COLO668 (cell line): ENCODE results near the gene ALOX12B.
A peak's percentile ranks its signal among the peaks of the same experiment; 100 is the strongest.
"Not testable (repeated sequence)": the region's sequence is repeated elsewhere in the genome, so short reads cannot be mapped to it uniquely, and the experiment has no call there.

Experiments
- DNase-seq: peaks from one replicate; lab custom pipeline; 2025; ENCODE audit not compliant: unreplicated experiment; lab: John Stamatoyannopoulos, UW

Gene ALOX12B

DNA sequence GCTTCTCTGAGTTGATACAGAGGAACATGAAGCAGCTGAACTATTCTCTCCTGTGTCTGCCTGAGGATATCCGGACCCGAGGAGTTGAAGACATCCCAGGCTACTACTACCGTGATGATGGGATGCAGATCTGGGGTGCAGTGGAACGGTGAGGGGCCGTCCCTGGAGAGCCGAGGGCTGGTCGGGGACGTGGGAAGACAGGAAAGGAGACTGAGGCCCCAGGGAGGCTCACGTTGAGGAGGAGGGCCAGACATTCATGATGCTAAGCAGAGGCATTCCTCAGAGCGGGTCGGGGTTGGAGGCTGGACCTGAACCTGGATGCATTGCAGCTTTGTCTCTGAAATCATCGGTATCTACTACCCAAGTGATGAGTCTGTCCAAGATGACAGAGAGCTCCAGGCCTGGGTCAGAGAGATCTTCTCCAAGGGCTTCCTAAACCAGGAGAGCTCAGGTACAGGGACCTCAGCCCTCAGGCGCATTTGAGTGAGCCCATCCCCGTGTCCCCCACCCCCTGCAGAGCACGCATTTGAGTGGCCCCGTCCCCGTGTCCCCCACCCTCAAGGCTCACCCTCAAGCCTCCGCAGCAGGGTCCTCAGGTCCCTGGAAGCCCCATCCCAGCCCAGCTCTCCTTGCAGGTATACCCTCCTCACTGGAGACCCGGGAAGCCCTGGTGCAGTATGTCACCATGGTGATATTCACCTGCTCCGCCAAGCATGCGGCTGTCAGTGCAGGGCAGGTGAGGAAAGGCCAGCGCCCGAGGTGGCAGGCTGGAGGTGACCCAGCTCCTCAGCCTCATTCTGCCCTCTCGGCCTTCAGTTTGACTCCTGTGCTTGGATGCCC lies 40.4 kb downstream of the ALOX12B start:
- DNase-seq = no peak

DNA sequence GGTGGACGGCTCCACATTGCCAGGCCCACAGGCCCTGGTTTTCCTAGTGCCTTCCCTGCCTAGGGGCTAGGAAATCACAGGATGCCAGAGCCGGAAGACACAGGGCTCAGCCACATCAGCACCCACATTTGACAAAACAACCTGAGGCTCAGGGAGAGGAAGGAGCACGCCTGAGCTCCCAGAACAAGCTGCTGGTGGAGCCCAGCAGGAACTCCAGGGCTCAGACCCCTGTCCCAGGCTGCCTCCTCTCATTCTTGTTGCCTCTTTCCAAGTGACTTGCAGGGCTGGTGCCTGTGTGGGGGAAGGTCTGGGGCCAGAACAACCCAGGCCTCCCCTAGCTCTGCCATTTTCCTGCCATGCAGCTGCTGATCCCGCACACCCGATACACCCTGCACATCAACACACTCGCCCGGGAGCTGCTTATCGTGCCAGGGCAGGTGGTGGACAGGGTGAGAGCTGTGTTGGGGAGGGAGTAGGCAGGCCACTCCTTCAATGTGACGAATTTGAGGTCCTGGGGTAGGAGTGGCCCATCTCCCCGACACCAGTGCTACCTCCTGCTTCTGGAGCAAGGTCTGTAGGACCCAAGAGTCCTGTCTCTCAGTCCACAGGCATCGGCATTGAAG lies 41.1 kb downstream of the ALOX12B start:
- DNase-seq = no peak

DNA sequence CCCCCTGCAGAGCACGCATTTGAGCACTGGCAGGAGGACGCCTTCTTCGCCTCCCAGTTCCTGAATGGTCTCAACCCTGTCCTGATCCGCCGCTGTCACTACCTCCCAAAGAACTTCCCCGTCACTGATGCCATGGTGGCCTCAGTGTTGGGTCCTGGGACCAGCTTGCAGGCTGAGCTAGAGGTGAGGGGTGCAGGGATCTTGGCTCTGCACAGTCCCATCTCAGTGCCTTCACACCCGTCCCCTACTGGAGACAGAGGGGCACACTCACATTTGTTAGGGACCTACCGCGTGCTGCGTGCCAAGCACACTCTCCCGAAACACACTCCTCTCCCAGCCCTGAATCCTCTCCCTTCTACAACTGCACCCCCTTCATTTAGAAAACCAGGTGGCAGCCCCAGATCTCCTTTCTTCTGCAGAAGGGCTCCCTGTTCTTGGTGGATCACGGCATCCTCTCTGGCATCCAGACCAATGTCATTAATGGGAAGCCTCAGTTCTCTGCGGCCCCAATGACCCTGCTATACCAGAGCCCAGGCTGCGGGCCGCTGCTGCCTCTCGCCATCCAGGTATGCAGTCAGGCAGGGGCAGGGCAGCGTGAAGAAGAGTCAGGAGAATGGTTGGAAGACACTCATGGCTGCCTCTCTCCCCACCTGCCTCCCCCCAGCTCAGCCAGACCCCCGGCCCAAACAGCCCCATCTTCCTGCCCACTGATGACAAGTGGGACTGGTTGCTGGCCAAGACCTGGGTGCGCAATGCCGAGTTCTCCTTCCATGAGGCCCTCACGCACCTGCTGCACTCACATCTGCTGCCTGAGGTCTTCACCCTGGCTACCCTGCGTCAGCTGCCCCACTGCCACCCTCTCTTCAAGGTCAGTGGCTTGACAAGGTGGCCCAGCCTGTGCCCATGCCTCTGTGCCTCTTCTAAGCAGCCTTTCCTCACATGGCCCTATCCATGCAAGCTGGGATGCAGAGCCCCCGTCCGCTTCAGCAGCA lies 42.4 kb downstream of the ALOX12B start:
- no peak for DNase-seq

DNA sequence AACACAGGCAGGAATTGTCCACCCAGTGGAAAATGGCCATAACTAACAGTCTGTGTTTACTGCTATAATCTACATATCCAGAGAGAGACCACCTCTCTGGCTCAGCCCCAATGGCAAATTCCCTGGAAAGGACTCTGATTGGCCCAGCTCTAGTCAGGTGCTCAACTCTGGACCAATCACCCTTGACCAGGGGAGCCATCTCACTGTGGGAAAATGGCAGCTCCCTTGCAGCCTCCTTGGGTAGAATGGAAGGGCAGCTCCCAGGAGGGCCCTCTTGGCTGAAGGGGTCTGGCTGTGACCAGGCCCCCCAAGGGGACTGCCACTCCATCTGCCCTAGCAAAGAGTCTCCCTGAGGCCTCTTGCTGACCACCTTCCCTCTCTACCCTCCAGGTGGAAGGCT lies 45.5 kb downstream of the ALOX12B start:
- DNase-seq = no peak

DNA sequence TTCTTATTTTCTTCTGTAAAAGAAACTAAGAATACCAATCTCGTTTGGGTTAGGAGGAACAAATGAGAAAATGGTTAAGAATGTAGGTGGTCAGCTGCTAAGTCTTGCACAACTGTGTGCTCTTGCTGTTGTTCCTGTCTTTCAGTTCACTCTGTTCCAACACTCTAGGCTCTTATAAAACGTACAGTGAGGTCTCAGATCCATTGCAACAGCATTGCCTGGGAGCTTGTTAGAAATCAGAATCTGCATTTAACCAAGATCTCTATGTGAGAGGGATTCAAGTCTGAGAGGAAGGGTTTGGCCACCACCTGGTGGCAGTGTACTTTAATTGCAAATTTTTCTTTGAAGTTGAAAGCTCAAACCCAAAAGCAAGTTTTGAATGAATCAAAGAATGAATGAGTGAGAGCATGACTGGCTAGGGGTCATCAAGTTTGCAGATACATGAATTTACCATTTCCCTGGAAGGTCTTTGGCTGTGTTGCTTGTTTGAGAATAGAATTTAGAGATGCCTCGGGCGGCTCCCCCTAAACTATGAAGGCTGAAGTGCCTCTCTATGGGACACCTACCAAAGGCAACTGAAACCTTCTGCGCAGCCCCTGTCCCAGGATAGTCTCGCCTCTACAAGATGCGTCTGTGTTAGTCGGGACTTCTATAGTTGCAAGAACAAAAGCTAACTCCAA lies 46.1 kb downstream of the ALOX12B start:
- peak; percentile 7 for DNase-seq

DNA sequence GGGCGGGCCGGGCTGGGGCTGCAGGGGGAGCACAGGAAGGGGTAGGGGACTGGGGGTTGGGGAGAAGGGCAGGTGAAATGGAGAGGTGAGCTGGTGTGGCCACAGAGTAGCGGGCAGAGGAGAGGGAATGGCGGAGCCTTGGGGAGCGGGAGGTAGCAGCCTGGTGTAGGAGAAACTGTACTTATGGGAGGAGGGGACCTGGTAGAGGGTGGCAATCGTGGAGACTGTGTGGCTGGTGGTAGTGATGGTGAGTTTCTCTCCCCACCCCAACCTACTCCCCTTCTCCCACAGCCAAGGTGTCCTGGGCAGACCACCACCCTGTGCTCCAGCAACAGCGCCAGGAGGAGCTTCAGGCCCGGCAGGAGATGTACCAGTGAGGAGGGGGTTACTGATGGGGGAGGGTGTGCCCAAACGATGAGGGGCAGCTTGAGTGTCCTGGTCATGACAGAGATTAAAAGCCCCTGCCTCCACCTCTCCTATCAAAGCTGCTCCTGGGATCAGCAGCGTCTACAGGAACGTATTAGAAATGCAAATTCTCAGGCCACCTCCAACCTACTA lies 47.8 kb downstream of the ALOX12B start:
- no peak for DNase-seq

DNA sequence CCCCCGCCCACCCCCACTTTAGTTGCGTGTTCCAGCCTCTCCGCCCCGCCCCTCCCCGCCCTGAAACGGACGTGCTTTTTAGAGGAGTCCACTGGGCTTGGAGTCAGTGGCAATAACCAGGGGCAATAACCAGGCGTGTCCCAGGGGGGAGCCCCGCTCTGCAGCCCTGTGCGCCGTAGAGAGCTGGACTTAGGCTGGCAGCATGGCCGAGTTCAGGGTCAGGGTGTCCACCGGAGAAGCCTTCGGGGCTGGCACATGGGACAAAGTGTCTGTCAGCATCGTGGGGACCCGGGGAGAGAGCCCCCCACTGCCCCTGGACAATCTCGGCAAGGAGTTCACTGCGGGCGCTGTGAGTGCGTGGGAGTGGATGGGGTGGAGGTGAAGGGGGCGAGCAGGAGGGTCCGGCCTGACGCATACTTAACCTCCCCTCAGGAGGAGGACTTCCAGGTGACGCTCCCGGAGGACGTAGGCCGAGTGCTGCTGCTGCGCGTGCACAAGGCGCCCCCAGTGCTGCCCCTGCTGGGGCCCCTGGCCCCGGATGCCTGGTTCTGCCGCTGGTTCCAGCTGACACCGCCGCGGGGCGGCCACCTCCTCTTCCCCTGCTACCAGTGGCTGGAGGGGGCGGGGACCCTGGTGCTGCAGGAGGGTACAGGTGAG lies 48.4 kb downstream of the ALOX12B start, which contains the start of gene ALOX15B:
ALOX15B (plus strand) TSS at position 106 of the 657 bp plus-strand sequence; CDS start at position 203, 97 bp downstream.
- DNase-seq = no peak

DNA sequence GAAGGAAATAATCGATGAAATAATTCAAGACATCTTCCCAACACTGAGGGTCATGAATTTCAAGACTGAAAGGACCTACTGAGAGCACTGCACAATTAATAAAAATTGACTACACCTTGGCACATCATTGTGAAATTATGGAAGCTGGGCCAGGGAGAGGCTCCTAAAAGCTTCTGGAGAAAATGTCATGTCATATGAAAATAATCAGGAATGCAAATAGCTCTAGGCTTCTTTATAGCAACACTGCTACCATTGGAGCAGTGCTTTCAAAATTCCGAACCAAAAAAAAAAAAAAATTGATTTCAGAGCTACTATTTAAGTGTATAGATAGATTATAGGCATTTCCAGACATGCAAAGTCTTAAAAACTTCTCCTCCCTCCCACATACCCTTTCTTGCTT lies 55.1 kb downstream of the ALOX12B start:
- no peak for DNase-seq

DNA sequence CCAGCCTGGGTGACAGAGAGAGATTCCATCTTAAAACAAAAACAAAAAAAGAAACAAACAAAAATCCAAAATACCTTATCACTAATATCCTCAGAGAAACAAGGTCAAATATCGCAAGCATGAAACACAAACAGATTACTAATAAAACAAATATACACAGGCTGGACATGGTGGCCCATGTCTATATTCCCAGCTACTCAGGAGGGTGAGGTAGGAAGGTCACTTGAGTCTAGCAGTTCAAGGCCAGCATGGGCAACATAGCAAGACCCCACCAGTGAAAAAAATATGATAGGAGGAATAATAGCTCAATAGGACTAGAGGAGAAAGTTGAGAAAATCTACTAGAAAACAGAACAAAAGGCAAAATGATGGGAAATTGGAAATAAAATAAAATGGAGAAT lies 55.6 kb downstream of the ALOX12B start:
- DNase-seq = no peak

DNA sequence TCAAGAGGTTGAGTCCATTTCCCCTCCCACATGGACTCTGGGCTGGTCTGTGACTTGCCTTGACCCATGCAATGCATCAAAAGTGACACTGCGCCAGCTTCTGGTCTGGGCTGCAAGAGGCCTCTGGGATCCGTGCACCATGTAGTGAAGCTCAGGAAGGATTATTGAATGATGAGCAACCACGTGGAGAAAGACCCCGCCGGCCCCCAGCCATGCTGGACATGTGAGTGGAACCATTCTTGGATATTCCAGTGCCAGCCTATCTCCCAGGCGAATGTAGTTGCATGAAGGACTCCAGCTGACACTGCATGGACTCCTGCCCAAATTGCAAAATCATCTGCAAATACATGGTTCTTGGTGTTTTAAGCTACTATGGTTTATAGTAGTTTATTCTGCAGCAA lies 56.3 kb downstream of the ALOX12B start:
- no peak for DNase-seq

DNA sequence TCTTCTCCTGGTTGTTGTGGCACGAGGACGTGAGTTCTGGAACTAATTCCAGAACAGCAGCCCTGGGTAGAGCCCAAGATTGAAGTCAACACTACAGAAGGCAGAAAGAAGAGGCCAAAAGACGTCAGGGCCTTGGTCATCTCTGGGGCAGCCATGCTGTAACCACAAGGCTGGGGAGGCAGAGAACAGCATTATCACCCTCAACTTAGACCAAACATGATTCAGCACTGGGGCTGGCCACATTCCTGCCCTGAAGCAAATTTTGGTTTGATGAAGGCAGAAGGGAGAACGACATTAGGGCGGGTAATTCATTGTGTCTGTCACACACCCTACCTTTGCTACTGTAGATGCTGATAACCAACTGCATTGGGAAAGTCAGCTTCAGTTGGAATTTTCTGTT lies 58.4 kb downstream of the ALOX12B start:
- no peak for DNase-seq

DNA sequence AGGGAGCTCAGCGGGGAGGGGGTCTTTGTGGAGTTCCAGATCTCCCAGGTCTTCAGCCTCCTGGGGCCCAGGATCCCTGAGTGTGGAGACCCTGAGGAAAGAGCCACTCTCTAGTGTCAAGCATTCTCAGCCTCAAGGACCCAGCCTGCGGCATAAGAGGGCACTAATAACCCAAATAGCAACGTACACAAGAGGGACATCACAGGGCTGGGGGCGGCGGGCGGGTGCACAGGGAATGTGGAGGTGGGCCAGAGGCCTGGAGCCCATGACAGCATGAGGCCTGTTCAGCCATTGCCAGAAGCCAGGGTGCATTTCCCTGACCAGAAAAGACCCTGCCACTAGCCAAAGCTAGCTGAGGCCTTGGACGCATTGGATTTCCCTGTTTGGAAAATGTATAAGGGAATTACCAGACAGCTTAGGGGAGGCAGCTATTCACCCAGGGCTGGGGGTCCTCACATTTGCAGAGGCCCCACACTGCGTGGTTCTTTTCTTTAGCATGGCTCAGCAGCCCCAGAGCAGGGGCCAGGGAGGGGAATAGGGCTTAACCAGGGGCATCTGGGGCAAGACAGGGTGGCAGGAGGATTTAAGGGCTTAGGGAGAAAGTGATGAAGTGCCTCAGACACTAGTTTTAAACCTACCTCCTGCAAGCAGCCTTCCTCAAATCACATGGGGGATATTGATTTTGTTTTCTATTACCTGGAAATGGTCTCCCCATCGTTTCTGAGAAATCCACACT lies 62.2 kb downstream of the ALOX12B start:
- DNase-seq = no peak

DNA sequence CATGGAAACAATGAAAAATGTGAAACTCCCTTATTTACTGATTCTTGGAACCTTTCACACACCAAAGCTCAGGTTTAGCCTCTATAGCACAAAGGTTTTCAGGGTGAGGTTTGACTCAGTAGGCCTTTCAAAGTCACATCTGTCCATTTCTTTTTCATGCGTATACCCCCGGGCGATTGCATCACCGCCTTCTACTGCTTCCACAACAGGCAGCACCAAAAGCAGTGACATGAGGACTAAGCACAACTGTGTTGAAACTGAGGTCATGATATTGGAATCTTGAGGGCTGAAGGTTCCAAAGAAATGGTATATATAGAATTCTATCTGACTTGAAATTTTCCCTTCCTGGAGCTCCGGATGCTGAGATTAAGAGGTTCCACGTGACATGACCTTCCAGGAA lies 63.4 kb downstream of the ALOX12B start:
- DNase-seq = not testable (repeated sequence)
